Transverse colon (tissue), 4 donors: ENCODE data around the gene TAF5L.

Source experiments
- EP300 ChIP-seq: sonication (generic); formaldehyde crosslinking; IDR thresholded peaks from one replicate; pipeline ENCODE4 v1.6.1; 2017; ENCODE audit warnings: antibody characterized with exemption, low read depth
- POLR2A ChIP-seq: fragments of 450-650 bp; IDR thresholded peaks from one replicate; pipeline ENCODE4 v1.6.1; 2016; ENCODE audit warnings: antibody characterized with exemption, mild to moderate bottlenecking, moderate library complexity
- POLR2AphosphoS5 ChIP-seq, 3 donors: sonication (generic); formaldehyde crosslinking; IDR thresholded peaks; one replicate each; pipeline ENCODE4 v1.6.1; 2016; ENCODE audit warnings: antibody characterized with exemption in 3 of 3
- TF ChIP-seq, protein P1 (sequence below), 5 experiments: fragments of 200-600 bp in 3 of 5; fragments of 450-650 bp in 2 of 5; sonication (generic) in 3 of 5; IDR thresholded peaks; 1 replicate in 2 of 5; 2 replicates in 3 of 5; pipeline ENCODE4 v1.5.1; 2016 to 2017; ENCODE audit warnings: antibody characterized with exemption in 5 of 5, inconsistent platforms in 3 of 5, mild to moderate bottlenecking in 2 of 5, moderate library complexity in 1 of 5

DNA sequence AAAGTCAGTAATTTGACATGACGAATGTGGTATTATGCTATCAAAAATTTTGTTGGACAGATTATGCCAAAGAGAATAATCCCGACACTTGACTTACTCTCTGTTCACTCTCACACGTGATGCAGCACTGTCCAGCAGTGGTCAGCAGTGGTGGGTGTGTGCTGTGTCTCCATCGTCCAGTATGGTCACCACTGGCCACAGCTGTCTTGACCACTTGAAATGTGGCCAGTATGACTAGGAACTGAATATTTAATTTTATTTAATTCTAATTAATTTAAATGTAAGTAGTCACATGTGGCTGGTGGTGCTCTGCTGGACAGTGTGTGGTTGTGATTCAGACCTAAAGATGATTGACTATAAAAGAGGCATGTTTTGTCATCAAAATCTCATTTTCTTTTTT is 24.1 kb upstream of the TAF5L start:
- TF ChIP-seq POLR2A: no peak
- TF ChIP-seq, protein P1, sequence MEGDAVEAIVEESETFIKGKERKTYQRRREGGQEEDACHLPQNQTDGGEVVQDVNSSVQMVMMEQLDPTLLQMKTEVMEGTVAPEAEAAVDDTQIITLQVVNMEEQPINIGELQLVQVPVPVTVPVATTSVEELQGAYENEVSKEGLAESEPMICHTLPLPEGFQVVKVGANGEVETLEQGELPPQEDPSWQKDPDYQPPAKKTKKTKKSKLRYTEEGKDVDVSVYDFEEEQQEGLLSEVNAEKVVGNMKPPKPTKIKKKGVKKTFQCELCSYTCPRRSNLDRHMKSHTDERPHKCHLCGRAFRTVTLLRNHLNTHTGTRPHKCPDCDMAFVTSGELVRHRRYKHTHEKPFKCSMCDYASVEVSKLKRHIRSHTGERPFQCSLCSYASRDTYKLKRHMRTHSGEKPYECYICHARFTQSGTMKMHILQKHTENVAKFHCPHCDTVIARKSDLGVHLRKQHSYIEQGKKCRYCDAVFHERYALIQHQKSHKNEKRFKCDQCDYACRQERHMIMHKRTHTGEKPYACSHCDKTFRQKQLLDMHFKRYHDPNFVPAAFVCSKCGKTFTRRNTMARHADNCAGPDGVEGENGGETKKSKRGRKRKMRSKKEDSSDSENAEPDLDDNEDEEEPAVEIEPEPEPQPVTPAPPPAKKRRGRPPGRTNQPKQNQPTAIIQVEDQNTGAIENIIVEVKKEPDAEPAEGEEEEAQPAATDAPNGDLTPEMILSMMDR (IDR thresholded peaks at IDR 0.05): no peak
- TF ChIP-seq POLR2AphosphoS5 (IDR thresholded peaks at IDR 0.05): no peak
- no peak for TF ChIP-seq EP300
